HG03103 (cell line): ENCODE results near the gene GABRD.
"Not testable (repeated sequence)": the region's sequence is repeated elsewhere in the genome, so short reads cannot be mapped to it uniquely, and the experiment has no call there.

ENCODE experiments used
- ATAC-seq: cut with Tn5 transposase; IDR thresholded peaks from one replicate; pipeline ENCODE4 v1.9.1; 2021; ENCODE audit warnings: low read depth; ENCODE audit not compliant: unreplicated experiment

The GABRD gene, protein sequence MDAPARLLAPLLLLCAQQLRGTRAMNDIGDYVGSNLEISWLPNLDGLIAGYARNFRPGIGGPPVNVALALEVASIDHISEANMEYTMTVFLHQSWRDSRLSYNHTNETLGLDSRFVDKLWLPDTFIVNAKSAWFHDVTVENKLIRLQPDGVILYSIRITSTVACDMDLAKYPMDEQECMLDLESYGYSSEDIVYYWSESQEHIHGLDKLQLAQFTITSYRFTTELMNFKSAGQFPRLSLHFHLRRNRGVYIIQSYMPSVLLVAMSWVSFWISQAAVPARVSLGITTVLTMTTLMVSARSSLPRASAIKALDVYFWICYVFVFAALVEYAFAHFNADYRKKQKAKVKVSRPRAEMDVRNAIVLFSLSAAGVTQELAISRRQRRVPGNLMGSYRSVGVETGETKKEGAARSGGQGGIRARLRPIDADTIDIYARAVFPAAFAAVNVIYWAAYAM

DNA sequence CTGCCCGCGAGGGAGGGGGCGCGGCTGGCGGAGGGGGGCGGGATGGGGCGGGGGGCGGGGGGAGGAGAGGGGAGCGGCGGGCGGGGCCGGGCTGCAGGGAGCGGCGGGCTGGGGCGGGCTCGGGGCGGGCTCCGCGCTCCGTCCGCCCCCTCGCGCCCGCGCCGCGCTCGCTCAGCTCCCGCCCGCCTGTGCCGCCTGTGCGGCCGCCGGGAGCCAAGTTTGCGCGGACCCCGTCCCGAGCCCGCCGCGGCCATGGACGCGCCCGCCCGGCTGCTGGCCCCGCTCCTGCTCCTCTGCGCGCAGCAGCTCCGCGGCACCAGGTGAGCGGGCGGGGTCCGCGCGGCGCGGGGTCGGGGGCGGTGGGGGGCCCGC is at the start of gene GABRD:
Gene GABRD (plus strand): TSS at position 174 of the 372 bp plus-strand sequence. CDS start 79 bp downstream, at position 253.
- no peak for ATAC-seq

GRCh38 chr1:1969505-1969900 is 49.6 kb upstream of the GABRD start:
- no peak for ATAC-seq

GRCh38 chr1:1969953-1970716 is 49.0 kb upstream of the GABRD start:
- no peak for ATAC-seq

DNA sequence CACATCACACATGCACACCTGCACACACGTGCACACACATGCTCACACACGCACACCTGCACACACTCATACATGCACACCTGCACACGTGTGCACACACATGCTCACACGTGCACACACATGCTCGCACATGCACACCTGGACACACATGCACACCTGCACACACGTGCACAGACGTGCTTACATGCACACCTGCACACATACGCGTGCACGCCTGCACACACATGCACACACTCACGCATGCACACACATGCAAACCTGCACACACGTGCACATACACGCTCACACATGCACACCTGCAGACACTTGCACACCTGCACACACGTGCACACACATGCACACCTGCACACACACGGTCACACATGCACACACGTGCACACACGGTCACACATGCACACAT is 48.1 kb upstream of the GABRD start:
- no peak for ATAC-seq

- ATAC-seq = no peak
These were observed 47.5 kb upstream of the GABRD start for GRCh38 chr1:1971688-1972087.

GRCh38 chr1:1972976-1973715 is 46.0 kb upstream of the GABRD start:
- no peak for ATAC-seq

DNA sequence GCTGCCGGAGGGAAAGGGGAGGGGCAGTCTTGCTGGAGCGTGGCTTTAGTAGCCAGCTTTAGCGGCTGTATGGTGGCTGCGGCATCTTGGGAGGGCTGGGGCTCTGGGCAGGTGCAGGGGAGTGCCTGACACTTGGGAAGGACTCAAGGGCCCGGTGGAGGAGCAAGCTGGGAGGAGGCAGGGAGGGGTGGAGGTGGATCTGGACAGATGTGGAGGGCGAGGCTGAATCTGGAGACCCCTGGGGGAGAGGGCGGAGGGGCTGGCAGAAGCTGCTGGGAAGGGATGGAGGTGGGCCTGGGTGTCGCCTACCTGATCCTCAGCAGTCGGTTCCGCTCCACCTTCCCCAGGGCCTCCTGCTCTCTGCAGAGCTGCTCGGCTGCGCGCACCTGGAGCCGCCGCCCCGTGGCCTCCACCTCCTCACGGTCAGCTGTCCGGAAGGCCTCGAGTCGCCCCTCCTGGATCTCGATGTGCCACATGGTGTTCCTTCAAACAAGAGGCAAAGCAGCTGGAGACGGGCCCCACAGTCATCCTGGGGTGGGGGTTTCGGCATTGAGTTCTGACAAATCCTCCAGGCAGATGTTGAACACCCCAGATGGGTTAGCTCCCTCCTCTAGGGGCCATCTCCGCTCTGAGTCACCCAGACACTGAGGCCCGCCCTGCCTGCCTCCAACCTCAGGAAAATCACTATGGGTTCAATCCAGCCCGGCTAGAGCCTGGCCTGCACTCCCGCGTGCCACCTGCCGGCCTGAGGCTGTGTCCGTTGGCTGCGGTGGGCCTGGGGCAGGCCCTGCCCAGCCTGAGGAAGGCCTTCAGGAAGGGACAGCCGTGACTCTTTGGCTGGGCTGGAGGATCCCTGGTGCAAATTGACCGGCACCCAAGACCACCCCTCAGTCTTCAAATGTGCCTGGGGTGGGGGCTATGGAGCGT is 45.2 kb upstream of the GABRD start:
- no peak for ATAC-seq

DNA sequence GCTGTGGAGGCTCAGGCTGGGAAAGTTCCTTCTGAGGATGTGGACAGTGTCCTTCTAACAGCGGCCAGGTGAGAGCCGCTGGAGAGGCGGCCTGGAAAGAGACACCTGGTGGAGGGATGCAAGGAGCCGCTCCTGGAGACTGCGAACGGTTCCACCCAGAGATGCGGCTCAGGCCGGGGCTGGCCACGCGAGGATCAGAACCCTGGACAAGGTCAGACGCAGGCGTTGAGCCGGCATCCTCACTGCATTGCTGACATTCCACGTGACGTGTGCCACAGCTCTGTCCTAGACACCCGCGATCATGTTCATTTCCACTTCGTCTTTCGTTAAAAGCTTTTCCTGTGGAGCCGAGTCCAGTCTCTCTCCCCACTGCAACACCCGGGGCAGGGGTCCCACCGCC is 44.3 kb upstream of the GABRD start:
- no peak for ATAC-seq

DNA sequence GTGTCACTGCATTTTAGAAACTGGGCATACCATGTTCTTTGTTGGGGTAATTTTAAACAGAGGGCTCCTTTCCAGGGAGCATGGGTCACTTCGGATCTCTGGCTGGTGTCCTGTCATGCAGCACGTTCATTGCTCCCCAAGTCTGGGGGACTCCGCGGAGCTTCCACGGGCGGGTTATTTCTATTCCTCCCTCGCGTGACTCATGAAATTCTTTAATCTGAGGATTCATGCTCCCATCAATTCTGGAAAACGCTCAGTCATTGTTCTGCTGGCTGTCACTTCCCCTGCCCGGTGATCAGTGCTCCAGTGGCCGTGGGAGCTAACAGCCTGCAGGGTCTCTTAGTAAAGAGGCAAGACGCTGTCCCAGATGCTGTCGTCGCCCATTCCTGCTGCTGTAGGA is 43.6 kb upstream of the GABRD start:
- no peak for ATAC-seq

DNA sequence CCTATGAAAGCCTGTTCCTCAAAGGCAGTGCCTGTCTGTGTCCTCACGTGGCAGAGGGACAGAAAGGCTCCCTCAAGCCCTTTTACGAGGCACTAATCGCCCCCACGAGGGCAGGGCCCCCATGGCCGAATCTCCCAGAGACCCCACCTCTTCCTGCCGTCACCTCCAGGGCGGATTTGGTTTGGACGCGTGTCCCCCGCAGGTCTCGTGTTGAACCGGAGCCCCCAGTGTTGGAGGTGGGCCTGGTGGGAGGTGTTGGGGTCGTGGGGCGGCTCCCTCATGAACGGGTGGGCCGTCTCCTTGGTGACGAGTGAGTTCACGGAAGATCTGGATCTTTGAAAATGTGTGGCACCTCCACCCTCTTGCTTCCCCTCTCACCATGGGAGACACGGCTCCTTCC is 43.1 kb upstream of the GABRD start:
- no peak for ATAC-seq

- ATAC-seq = no peak
These were observed 41.0 kb upstream of the GABRD start for GRCh38 chr1:1978108-1978507.

- ATAC-seq = not testable (repeated sequence)
These were observed 40.3 kb upstream of the GABRD start for GRCh38 chr1:1978690-1979481.

GRCh38 chr1:1979482-1980165 is 39.5 kb upstream of the GABRD start:
- no peak for ATAC-seq

GRCh38 chr1:1980467-1981141 is 38.5 kb upstream of the GABRD start:
- no peak for ATAC-seq

DNA sequence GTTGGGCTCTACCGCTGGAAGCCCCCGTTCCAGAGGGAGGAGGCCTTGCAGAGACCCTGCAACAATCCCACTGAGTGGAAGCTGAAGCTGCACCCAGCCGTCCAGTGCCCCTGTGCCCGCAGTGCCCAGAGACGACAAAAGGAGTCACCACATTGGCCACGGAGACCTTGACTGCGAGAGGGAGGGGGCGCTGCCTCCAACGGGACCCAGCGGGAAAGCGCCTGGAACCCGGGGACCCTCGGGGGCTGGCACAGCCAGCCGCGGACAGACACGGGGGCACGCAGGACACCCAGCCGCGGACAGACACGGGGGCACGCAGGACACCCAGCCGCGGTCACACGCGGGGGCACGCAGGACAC is 38.0 kb upstream of the GABRD start:
- no peak for ATAC-seq

DNA sequence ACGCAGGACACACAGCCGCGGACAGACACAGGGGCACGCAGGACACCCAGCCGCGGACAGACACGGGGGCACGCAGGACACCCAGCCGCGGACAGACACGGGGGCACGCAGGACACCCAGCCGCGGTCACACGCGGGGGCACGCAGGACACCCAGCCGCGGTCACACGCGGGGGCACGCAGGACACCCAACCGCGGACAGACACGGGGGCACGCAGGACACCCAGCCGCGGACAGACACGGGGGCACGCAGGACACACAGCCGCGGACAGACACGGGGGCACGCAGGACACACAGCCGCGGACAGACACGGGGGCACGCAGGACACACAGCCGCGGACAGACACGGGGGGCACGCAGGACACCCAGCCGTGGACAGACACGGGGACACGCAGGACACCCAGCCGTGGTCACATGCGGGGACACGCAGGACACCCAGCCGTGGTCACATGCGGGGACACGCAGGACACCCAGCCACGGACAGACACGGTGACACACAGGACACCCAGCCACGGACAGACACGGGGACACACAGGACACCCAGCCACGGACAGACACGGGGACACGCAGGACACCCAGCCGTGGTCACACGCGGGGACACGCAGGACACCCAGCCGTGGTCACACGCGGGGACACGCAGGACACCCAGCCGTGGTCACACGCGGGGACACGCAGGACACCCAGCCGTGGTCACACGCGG is 37.4 kb upstream of the GABRD start:
- ATAC-seq = not testable (repeated sequence)

GRCh38 chr1:1982379-1983232 is 36.5 kb upstream of the GABRD start:
- ATAC-seq = no peak
